ENCODE data around the gene NTF4. TPM values are rescaled to one million over a fixed set of nuclear protein-coding genes. Genes with fewer than 3 reads are reported as not detected.
"Not testable (repeated sequence)": the region's sequence is repeated elsewhere in the genome, so short reads cannot be mapped to it uniquely, and the experiment has no call there.

Gene NTF4
- polyA plus RNA-seq, 3 donors: 2.4 to 2.7 (median 2.5) TPM

DNA sequence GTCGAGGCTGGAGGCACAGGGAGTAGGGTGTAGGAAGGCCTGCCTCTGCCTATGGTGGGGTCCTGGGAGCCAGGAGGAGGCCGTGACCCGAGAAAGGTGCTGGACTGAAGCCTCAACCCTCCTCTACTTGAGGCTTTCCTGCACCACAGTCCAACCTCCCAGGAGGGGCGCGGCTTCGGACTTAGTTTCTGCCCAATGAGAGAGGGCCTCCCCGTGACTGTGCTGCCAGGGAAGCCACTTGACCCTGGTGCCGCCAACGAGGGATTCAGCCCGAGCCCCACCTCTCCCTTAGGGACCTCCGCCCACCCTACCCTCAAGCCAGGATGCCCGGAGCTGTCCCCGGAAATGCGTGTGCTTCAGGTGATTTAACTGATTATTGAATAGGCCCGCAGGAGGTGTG lies 40.4 kb downstream of the NTF4 start, which contains the start of gene CGB3:
Gene CGB3 (minus strand): TSS at position 101 of the 400 bp plus-strand sequence. CDS start 362 bp downstream, outside the sequence.
- DNase-seq (ENCODE audit: low read depth in 3 of 3, low spot score in 2 of 3): not testable (repeated sequence)

DNA sequence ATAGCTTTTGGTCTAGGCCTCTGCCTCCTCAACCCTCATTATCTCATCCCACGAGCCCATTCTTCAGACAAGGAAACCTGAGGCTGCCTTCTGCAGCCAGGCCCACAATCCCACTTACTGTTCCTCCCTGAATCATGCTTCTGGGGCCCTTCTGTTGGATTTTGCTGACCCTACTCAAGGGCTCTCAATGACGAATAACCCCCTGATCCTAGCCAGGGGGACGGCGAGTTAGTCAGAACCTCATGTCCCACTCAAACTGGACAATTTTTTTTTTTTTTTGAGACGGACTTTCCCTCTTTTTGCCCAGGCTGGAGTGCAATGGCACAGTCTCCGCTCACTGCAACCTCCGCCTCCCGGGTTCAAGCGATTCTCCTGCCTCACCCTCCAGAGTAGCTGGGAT lies 42.5 kb downstream of the NTF4 start:
- DNase-seq (ENCODE audit: low read depth in 3 of 3, low spot score in 2 of 3): no peak

DNA sequence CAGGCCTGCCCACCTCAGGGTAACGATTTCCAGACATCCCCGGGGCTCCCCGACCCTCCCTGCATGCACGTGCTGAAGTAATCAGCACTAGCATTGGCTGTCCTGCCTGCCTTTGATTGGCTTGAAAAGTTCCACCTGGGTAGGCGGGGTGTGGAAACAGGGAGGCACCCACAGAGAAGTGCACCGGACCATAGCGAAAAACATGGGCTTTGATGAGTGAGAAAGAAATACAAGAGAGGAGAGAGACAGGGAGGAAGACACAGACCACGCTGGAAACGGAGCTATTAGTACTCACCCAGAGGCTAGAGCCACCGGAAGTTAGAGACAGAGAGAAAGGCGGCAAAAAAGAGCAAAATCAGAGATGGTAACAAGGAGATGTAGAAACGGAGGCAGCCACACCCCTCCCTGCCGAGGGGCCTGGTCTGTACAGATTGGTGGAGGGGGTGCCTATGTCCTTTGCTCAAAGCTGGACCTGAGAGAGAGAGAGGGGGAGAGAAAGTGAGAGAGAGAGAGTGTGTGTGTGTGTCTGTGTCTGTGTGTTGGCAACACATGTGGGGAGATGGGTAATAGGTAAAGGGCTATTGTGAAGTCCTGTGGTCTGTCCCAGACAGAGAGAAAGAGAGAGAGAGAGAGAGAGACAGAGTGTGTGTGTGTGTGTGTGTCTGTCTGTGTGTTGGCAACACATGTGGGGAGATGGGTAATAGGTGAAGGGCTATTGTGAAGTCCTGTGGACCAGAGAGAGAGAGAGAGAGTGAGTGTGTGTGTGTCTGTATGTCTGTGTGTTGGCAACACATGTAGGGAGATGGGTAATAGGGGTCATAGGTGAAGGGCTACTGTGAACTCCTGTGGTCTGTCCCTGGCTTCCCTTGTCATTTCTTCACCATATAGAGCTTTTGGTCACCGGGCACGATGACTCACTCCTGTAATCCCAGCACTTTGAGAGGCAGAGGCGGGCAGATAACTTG lies 43.4 kb downstream of the NTF4 start:
- no peak for DNase-seq (ENCODE audit: low read depth in 3 of 3, low spot score in 2 of 3)

DNA sequence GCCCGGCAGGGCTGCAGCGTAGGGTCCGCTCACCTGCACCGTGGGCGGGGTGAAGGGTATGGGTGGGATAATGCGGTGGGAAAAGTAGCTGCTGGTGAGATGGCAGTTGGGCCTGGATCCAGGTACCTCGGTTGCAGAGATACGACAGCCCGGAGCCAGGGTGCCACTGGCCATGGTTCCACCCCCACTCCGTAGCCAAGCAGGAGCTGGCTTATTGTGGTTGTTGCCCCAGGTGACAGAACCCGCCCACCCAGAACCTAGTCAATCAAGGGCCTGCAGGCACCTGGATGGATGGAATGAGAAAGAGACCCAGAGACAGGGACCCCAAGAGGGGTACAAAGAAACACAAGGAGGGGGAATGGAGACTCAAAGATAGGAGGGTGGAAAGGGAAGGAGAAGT lies 44.3 kb downstream of the NTF4 start:
- DNase-seq (ENCODE audit: low read depth in 3 of 3, low spot score in 2 of 3): no peak

DNA sequence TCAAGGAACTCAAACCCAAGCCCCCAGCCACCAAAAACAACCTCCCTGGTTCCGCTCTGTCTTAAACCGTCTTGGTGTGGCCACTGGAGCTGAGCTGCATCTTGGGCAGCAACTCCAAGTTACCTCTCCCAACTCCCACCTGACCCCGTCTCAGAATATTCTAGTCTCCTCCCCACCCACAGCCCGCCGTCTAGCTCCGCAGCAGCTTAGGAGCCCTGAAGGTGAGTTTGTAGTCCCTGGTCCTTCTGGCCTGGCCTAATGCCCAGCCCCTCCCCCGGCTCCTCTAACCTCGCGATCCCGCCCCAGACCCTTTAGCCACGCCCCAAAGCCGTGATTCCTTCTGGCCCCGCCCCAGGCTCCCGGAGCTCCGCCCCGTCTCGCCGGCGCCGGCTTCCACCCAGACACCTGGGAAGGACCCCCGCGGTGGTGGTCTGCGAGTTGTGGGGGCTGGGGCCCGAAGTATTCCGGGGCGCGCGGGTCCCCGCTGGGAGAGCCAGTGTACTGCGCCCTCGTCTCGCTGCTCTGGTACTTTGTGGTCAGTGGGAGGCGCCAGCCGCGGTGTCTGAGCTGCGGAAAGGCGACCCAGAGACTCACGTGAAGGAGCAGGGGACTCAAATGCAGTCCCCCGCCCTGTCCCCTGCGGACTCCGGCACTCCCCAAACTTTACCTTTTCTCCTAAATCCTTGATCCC lies 45.2 kb downstream of the NTF4 start:
- DNase-seq (ENCODE audit: low read depth in 3 of 3, low spot score in 2 of 3): no peak

DNA sequence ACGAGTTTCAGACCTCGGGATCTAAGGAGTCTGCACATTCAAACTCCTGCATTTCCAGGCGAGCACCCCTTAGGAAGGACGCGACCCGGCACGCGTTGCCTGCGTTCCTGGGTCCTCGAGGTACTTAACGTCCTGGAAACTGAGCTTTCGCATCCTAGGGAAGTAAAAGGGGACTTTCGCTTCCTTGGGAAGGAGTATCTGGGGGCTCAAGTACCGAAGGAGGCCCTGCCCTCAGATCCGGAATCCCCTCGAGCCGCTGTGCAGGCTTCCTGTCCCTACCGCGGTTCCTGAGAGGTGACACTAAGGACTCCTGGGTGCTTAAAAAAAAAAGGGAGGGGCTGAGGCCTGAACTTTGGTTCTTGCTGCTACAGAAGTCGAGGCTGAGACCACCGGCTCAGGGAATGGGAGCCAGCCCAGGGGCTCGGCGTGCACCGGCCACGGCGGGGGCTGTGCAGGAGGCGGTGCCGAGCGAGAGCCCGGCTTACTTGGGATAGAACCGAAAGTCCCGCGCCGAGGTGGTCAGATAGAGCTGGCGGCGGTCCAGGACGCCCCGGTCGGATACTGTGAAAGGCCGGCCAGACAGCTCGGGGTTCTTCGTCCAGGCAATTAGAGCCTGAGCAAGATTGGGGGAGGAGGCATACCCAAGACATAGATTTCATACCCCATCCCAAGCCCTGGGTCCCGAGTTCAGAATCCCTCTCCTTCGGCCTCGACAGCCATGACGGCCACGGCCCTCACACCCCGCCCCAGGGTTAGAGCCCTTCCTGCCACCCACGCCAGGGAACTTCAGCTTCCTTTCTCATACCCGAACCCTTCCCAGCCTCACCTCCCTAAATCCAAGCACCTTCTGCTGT lies 46.0 kb downstream of the NTF4 start:
- not testable (repeated sequence) for DNase-seq (ENCODE audit: low read depth in 3 of 3, low spot score in 2 of 3)

DNA sequence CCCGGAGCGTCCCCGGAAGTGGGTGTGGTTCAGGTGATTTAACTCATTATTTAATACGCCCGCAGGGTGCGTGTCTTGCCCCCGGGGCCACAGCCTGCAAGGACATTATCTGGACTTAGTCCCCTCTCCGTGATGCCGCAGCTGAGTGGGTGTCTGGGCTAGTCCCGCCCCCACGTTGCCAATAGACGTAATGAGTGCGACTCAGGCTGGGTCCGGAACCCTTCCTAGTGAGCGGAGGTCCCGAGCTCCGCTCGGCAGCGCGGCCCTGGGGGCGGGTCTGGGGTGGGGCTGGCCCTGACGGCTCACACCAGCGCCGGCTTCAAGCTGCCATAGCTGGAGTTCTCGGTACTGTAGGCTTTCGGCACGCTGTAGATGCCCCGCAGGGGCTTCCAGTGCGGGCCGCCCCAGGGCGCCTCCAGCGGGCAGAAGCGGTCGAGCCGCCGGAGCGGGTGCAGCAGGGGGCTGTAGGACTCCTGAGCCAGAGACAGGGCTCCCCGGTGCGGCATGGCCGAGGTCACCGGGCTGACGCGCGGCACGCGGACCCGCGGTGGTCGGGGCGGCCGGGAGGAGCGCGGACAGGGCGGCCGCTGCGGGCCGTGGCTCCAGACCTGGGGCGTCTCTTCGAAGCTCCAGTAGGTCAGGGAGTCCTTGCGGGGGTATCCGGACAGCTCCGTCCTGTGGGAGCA lies 46.8 kb downstream of the NTF4 start:
- DNase-seq (ENCODE audit: low read depth in 3 of 3, low spot score in 2 of 3): no peak

DNA sequence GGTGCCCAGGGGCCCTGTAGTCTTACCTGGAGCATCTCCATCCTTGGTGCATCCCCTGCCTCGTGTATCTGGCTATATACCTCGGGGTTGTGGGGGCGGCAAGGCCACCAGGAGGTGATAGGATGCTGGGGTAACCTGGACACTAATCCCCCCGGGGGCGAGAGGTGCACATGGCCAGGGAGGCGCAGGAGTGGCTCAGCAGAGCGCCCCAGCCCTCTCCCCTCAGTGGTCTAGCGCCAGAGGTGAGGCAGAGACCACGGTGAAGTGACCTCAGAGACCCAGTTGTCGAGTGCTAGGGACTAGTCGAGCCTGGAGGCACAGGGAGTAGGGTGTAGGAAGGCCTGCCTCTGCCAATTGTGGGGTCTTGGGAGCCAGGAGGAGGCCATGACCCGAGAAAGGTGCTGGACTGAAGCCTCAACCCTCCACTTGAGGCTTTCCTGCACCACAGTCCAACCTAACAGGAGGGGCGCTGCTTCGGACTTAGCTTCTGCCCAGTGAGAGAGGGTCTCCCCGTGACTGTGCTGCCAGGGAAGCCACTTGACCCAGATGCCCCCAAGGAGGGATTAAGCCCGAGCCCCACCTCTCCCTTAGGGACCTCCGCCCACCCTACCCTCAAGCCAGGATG lies 47.5 kb downstream of the NTF4 start, which contains the start of gene LHB:
Gene LHB (minus strand): TSS at position 51 of the 625 bp plus-strand sequence. CDS start 10 bp downstream, at position 41.
- DNase-seq (ENCODE audit: low read depth in 3 of 3, low spot score in 2 of 3): no peak

DNA sequence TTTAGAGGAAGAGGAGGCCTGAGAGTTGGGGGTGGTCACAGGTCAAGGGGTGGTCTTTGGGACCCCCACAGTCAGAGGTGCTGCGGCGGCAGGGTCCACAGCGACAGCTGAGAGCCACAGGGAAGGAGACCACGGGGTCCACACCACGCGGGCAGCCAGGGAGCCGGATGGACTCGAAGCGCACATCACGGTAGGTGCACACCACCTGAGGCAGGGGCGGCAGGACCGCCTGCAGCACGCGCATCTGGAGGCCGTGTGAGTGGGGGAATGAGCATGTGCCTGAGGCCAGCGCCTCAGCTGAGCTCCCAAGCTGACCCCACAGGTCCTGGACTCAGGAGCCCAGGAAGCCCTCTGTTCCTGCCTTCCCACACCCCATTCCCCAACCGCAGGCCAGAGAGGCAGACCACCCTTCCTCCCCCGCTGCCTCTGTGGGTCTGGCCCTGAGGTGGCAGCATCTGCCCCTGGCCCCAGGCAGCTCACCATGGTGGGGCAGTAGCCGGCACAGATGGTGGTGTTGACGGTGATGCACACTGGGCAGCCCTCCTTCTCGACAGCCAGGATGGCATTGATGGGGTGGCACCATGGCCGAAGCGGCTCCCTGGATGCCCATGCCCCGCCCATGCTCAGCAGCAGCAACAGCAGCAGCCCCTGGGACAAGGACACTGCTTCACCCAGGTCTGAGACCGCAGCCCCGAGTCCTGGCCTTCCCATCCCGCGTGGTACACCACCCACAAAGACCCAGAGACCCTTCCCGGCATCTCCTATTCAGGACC lies 48.4 kb downstream of the NTF4 start:
- DNase-seq (ENCODE audit: low read depth in 3 of 3, low spot score in 2 of 3): no peak

DNA sequence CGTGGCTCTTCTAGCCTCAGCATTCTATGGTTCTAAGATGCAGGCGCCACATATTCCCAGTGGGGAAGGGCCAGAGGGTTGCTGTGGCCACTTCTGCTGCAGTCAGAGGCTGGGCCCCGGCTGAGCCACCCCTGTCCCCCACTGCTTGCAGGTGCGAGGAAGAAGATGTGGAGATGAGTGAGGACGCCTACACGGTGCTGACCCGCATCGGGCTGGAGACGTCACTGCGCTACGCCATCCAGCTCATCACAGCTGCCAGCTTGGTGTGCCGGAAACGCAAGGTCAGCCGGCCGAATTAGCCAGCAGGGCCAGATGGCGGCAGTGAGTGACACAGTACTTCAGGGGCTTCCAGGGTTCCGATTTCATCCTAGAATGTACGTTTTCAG lies 49.8 kb downstream of the NTF4 start:
- DNase-seq (ENCODE audit: low read depth in 3 of 3, low spot score in 2 of 3): no peak

DNA sequence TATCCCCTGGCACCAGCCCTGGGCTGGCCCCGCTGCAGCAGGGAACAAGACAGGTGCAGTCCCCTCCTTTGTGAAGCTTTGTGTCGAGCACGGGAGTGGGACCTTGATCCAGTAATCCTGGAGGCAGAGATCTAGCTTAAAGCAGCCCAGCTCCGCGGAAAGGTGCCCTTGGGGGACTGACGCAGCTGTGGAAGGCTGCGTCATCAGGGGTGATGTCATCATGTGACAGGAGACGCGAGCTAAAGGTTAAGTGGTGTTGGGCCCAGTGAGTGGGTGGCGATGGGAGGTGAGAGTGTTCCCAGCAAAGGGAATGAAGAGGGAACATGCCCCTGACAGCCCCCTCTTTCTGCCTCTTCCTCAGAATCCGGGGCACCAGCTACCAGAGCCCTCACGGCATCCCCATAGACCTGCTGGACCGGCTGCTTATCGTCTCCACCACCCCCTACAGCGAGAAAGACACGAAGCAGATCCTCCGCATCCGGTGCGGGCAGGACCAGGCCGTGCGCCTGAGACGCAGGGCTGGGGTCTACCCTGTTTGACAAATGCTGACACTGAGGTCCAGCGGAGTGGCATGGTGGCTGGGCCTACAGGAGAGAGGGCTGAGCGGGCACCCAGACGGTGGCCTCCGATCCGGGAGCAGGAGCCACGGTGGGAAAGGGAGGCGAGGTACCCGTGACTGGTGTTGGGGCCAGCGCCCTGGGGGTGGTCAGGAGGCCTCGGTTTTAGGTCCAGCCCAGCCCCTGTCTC lies 50.3 kb downstream of the NTF4 start:
- no peak for DNase-seq (ENCODE audit: low read depth in 3 of 3, low spot score in 2 of 3)

DNA sequence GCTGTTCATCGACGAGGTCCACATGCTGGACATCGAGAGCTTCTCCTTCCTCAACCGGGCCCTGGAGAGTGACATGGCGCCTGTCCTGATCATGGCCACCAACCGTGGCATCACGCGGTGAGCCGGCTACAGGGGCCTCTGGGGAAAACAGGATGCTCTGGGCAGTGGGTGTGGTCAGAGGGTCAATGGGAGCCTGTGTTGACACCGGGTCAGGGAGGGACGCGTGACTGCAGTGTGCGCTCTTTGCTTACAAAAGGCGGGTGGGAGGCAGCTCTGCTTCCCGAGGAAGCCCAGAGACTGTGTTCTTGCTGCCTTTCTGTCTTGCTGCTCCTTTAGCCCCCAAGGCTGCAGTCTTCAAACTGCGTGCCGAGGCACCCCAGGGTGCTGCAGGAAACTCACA lies 53.4 kb downstream of the NTF4 start:
- DNase-seq (ENCODE audit: low read depth in 3 of 3, low spot score in 2 of 3): no peak

Other genes starting within 250 kb of the NTF4 start
- gene HSD17B14, start 228.3 kb downstream of the NTF4 start, polyA plus RNA-seq (ENCODE audit: insufficient read length in 3 of 3): 10 to 100 TPM; 24.0 to 30.9 (median 27.9) TPM
- gene PLEKHA4, start 196.2 kb downstream of the NTF4 start, polyA plus RNA-seq (ENCODE audit: insufficient read length in 3 of 3): 10 to 100 TPM; 17.4 to 19.8 (median 17.6) TPM
- gene PPP1R15A, start 192.4 kb downstream of the NTF4 start, polyA plus RNA-seq (ENCODE audit: insufficient read length in 3 of 3): 10 to 100 TPM; 34.7 to 48.1 (median 35.8) TPM
- 1 to 10 TPM in 1 of 3 donors, under 1 TPM in 2; 0.72 to 1.9 (median 0.93) TPM for gene TULP2, start 166.1 kb downstream of the NTF4 start, polyA plus RNA-seq (ENCODE audit: insufficient read length in 3 of 3)
- gene NUCB1, start 164.5 kb downstream of the NTF4 start, polyA plus RNA-seq (ENCODE audit: insufficient read length in 3 of 3): 100 to 1,000 TPM; 229 to 276 (median 263) TPM
- gene DHDH, start 131.1 kb downstream of the NTF4 start, polyA plus RNA-seq (ENCODE audit: insufficient read length in 3 of 3): 1 to 10 TPM; 4.6 to 7.4 (median 5.9) TPM
- gene BAX, start 109.9 kb downstream of the NTF4 start, polyA plus RNA-seq (ENCODE audit: insufficient read length in 3 of 3): 10 to 100 TPM; 47.8 to 70.2 (median 65.9) TPM
- 1,000 to 10,000 TPM; 2,018 to 2,741 (median 2,584) TPM for gene FTL, start 99.5 kb downstream of the NTF4 start, polyA plus RNA-seq (ENCODE audit: insufficient read length in 3 of 3)
- 10 to 100 TPM; 35.6 to 38.8 (median 36.1) TPM for gene GYS1, start 71.5 kb downstream of the NTF4 start, polyA plus RNA-seq (ENCODE audit: insufficient read length in 3 of 3)
- gene RUVBL2, start 70.9 kb downstream of the NTF4 start, polyA plus RNA-seq (ENCODE audit: insufficient read length in 3 of 3): 10 to 100 TPM; 79.2 to 96.2 (median 86.9) TPM
- gene LHB, start 47.7 kb downstream of the NTF4 start, polyA plus RNA-seq (ENCODE audit: insufficient read length in 3 of 3): not detected
- not detected for gene CGB3, start 40.5 kb downstream of the NTF4 start, polyA plus RNA-seq (ENCODE audit: insufficient read length in 3 of 3)
- not detected for gene CGB2, start 32.9 kb downstream of the NTF4 start, polyA plus RNA-seq (ENCODE audit: insufficient read length in 3 of 3)
- not detected for gene CGB1, start 27.9 kb downstream of the NTF4 start, polyA plus RNA-seq (ENCODE audit: insufficient read length in 3 of 3)
- not detected for gene CGB5, start 21.0 kb downstream of the NTF4 start, polyA plus RNA-seq (ENCODE audit: insufficient read length in 3 of 3)
- not detected for gene CGB8, start 15.7 kb downstream of the NTF4 start, polyA plus RNA-seq (ENCODE audit: insufficient read length in 3 of 3)
- gene CGB7, start 7.1 kb downstream of the NTF4 start, polyA plus RNA-seq (ENCODE audit: insufficient read length in 3 of 3): under 1 TPM; 0.78 to 0.94 (median 0.93) TPM
- gene KCNA7, start 7.9 kb upstream of the NTF4 start, polyA plus RNA-seq (ENCODE audit: insufficient read length in 3 of 3): under 1 TPM; 0.04 TPM
- gene SNRNP70, start 20.6 kb upstream of the NTF4 start, polyA plus RNA-seq (ENCODE audit: insufficient read length in 3 of 3): 100 to 1,000 TPM; 243 to 292 (median 271) TPM
- 1 to 10 TPM; 6.5 to 6.7 (median 6.6) TPM for gene LIN7B, start 49.6 kb upstream of the NTF4 start, polyA plus RNA-seq (ENCODE audit: insufficient read length in 3 of 3)
- under 1 TPM; 0.39 to 0.80 (median 0.74) TPM for gene C19orf73, start 54.3 kb upstream of the NTF4 start, polyA plus RNA-seq (ENCODE audit: insufficient read length in 3 of 3)
- gene PPFIA3, start 54.7 kb upstream of the NTF4 start, polyA plus RNA-seq (ENCODE audit: insufficient read length in 3 of 3): 1 to 10 TPM; 4.6 to 5.4 (median 4.9) TPM
- gene HRC, start 90.6 kb upstream of the NTF4 start, polyA plus RNA-seq (ENCODE audit: insufficient read length in 3 of 3): 10 to 100 TPM; 29.8 to 36.1 (median 35.5) TPM
- 10 to 100 TPM; 19.8 to 25.4 (median 20.0) TPM for gene TRPM4, start 93.0 kb upstream of the NTF4 start, polyA plus RNA-seq (ENCODE audit: insufficient read length in 3 of 3)